Measurements from ENCODE around the gene TBC1D9.

DNA sequence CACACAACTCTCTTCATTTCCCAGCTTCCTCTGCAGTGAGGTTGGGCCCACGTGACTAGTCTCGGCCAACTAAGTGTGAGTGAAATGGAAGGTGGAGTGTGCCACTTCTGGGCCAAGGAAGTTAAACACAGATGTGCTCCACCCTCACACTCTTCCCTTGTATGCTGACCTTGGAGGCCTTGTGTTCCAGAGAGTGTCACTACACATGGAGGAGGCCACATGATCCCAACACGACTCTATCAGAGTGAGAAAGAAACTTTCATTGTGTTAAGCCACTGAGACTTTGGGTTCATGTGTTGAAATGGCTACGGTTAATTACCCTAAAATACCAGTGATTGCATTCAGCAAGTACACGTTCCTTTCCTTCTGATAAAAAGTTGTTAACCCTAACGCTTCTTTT lies 55.1 kb downstream of the TBC1D9 start:
- TF ChIP-seq, protein P1, sequence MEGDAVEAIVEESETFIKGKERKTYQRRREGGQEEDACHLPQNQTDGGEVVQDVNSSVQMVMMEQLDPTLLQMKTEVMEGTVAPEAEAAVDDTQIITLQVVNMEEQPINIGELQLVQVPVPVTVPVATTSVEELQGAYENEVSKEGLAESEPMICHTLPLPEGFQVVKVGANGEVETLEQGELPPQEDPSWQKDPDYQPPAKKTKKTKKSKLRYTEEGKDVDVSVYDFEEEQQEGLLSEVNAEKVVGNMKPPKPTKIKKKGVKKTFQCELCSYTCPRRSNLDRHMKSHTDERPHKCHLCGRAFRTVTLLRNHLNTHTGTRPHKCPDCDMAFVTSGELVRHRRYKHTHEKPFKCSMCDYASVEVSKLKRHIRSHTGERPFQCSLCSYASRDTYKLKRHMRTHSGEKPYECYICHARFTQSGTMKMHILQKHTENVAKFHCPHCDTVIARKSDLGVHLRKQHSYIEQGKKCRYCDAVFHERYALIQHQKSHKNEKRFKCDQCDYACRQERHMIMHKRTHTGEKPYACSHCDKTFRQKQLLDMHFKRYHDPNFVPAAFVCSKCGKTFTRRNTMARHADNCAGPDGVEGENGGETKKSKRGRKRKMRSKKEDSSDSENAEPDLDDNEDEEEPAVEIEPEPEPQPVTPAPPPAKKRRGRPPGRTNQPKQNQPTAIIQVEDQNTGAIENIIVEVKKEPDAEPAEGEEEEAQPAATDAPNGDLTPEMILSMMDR (IDR thresholded peaks at IDR 0.05) = no peak
- TF ChIP-seq POLR2A (IDR thresholded peaks at IDR 0.05) = no peak

Data from right lobe of liver (tissue), 4 donors.